ENCODE data around the gene LCORL. TPM values are rescaled to one million over a fixed set of nuclear protein-coding genes. Genes with fewer than 3 reads are reported as not detected.

The LCORL gene
- total and polyA plus RNA-seq, 9 of the 15 experiments (the other 6 are each of a cell fraction or from before 2014, with no cell fraction given), result 3.1 to 24.5 (median 11.1) TPM

DNA sequence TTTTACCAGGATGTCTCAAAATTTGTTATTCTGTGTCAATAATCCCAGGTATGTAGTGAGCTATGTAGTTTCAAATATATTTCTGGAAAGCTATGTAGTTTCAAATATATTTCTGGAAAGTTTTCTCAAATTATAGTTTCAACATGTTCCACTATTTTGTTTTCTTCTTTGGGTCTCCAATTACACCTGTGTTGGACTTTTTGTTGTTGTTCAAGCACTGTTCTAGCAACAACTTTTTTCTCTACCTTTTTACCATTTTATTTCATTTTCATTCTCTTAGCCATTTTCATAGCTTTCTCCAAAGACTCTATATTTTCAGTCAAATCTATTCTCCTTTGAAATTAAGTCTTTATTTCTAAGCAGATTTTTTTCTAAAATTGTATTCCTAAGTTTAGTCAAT lies 88.4 kb downstream of the LCORL start:
- intact Hi-C loops (cut with micrococcal nuclease), result no loop called here
- no peak overlapping the region for H3K27ac ChIP-seq (ENCODE audit: extremely low read depth, low read depth, low read length)
- TF ChIP-seq HEY1 (CRISPR knock-in tag; IDR thresholded peaks at IDR 0.05; ENCODE audit: borderline replicate concordance) (no peak), PHF8 (IDR thresholded peaks at IDR 0.05; ENCODE audit: borderline replicate concordance, low read length) (no peak), MEF2A (IDR thresholded peaks at IDR 0.05; ENCODE audit: control insufficient read depth, low read depth, low read length) (no peak), NELFE (IDR thresholded peaks at IDR 0.05; ENCODE audit: insufficient read depth, insufficient read length) (no peak), ZNF23 (CRISPR knock-in tag; IDR thresholded peaks at IDR 0.05) (no peak), NUFIP1 (IDR thresholded peaks at IDR 0.05; ENCODE audit: partially characterized antibody) (no peak), EWSR1 (IDR thresholded peaks at IDR 0.05; ENCODE audit: borderline replicate concordance, low read depth, partially characterized antibody) (no peak)
- TF ChIP-seq, protein P1, sequence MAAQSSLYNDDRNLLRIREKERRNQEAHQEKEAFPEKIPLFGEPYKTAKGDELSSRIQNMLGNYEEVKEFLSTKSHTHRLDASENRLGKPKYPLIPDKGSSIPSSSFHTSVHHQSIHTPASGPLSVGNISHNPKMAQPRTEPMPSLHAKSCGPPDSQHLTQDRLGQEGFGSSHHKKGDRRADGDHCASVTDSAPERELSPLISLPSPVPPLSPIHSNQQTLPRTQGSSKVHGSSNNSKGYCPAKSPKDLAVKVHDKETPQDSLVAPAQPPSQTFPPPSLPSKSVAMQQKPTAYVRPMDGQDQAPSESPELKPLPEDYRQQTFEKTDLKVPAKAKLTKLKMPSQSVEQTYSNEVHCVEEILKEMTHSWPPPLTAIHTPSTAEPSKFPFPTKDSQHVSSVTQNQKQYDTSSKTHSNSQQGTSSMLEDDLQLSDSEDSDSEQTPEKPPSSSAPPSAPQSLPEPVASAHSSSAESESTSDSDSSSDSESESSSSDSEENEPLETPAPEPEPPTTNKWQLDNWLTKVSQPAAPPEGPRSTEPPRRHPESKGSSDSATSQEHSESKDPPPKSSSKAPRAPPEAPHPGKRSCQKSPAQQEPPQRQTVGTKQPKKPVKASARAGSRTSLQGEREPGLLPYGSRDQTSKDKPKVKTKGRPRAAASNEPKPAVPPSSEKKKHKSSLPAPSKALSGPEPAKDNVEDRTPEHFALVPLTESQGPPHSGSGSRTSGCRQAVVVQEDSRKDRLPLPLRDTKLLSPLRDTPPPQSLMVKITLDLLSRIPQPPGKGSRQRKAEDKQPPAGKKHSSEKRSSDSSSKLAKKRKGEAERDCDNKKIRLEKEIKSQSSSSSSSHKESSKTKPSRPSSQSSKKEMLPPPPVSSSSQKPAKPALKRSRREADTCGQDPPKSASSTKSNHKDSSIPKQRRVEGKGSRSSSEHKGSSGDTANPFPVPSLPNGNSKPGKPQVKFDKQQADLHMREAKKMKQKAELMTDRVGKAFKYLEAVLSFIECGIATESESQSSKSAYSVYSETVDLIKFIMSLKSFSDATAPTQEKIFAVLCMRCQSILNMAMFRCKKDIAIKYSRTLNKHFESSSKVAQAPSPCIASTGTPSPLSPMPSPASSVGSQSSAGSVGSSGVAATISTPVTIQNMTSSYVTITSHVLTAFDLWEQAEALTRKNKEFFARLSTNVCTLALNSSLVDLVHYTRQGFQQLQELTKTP (IDR thresholded peaks at IDR 0.05; ENCODE audit: low read depth in 1 of 2, partially characterized antibody in 2 of 2), result no peak
- TF ChIP-seq, protein P2, sequence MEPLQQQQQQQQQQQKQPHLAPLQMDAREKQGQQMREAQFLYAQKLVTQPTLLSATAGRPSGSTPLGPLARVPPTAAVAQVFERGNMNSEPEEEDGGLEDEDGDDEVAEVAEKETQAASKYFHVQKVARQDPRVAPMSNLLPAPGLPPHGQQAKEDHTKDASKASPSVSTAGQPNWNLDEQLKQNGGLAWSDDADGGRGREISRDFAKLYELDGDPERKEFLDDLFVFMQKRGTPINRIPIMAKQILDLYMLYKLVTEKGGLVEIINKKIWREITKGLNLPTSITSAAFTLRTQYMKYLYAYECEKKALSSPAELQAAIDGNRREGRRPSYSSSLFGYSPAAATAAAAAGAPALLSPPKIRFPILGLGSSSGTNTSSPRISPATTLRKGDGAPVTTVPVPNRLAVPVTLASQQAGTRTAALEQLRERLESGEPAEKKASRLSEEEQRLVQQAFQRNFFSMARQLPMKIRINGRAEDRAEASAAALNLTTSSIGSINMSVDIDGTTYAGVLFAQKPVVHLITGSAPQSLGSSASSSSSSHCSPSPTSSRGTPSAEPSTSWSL (CRISPR knock-in tag; IDR thresholded peaks at IDR 0.05; ENCODE audit: borderline replicate concordance), result no peak
- TF ChIP-seq, protein P3, sequence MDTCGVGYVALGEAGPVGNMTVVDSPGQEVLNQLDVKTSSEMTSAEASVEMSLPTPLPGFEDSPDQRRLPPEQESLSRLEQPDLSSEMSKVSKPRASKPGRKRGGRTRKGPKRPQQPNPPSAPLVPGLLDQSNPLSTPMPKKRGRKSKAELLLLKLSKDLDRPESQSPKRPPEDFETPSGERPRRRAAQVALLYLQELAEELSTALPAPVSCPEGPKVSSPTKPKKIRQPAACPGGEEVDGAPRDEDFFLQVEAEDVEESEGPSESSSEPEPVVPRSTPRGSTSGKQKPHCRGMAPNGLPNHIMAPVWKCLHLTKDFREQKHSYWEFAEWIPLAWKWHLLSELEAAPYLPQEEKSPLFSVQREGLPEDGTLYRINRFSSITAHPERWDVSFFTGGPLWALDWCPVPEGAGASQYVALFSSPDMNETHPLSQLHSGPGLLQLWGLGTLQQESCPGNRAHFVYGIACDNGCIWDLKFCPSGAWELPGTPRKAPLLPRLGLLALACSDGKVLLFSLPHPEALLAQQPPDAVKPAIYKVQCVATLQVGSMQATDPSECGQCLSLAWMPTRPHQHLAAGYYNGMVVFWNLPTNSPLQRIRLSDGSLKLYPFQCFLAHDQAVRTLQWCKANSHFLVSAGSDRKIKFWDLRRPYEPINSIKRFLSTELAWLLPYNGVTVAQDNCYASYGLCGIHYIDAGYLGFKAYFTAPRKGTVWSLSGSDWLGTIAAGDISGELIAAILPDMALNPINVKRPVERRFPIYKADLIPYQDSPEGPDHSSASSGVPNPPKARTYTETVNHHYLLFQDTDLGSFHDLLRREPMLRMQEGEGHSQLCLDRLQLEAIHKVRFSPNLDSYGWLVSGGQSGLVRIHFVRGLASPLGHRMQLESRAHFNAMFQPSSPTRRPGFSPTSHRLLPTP (IDR thresholded peaks at IDR 0.05; ENCODE audit: borderline replicate concordance, extremely low read depth, insufficient read length), result no peak
- TF ChIP-seq, protein P4, sequence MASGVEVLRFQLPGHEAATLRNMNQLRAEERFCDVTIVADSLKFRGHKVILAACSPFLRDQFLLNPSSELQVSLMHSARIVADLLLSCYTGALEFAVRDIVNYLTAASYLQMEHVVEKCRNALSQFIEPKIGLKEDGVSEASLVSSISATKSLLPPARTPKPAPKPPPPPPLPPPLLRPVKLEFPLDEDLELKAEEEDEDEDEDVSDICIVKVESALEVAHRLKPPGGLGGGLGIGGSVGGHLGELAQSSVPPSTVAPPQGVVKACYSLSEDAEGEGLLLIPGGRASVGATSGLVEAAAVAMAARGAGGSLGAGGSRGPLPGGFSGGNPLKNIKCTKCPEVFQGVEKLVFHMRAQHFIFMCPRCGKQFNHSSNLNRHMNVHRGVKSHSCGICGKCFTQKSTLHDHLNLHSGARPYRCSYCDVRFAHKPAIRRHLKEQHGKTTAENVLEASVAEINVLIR (CRISPR knock-in tag; IDR thresholded peaks at IDR 0.05), result no peak

More for the DNA sequence above, 88.4 kb downstream of the LCORL start:
- no peak for FAIRE-seq
- ChIA-PET CTCF (ENCODE audit: low intra/inter-chr PET ratio) (no interaction called here), POLR2A (no interaction called here)
- DNase-seq (ENCODE audit: extremely low read depth in 1 of 4, low spot score in 3 of 4), result no peak
- no peaks in the 10 kb centered on the region for H3K27me3 ChIP-seq (ENCODE audit: control insufficient read depth in 2 of 2, insufficient read depth in 2 of 2, low read length in 2 of 2)
- no peak overlapping the region for H3K4me2 ChIP-seq (ENCODE audit: insufficient read depth, low read length)
- H3K36me3 ChIP-seq (ENCODE audit: control insufficient read depth, insufficient read depth, low read length), result no peaks in the 10 kb centered on the region
- no peak for ATAC-seq
- H3K9me3 ChIP-seq (replicated peaks; ENCODE audit: control insufficient read depth, insufficient read depth, low read depth, low read length), result no peaks in the 10 kb centered on the region
- no TSS peak for BruUV-seq (replicated peaks)
- H3K4me3 ChIP-seq, result no peak overlapping the region
- no peaks in the 10 kb centered on the region for H3K9me1 ChIP-seq (ENCODE audit: control insufficient read depth, insufficient read depth, low read length)
- H3K79me2 ChIP-seq (ENCODE audit: control insufficient read depth, insufficient read depth, low read length), result no peaks in the 10 kb centered on the region
- H3K9ac ChIP-seq (ENCODE audit: insufficient read depth in 1 of 2, low read depth in 2 of 2, low read length in 2 of 2), result no peak overlapping the region
- in situ Hi-C loops (cut with MboI), result no loop called here
- no peaks in the 10 kb centered on the region for H3K4me1 ChIP-seq (replicated peaks in 1 of 2; ENCODE audit: control insufficient read depth in 2 of 2, insufficient read depth in 2 of 2, low read length in 2 of 2)
- no peaks in the 10 kb centered on the region for H4K20me1 ChIP-seq (replicated peaks; ENCODE audit: control insufficient read depth, insufficient read depth, low read length)
- H2AFZ ChIP-seq (ENCODE audit: low read depth, low read length), result no peak overlapping the region

Data from K562 (cell line).